H1 (cell line): ENCODE data around the gene TXK. TPM values are rescaled to one million over a fixed set of nuclear protein-coding genes. Genes with fewer than 3 reads are reported as not detected.

Experiments used
- CTCF ChIA-PET: fragments of 300-600 bp; sonication (Branson Sonifier 250); formaldehyde crosslinking; loops from one replicate; lab custom pipeline; 2021; ENCODE audit not compliant: partially characterized antibody; lab: Charles Lee
- POLR2A ChIA-PET: fragments of 300-600 bp; sonication (Branson Sonifier 250); formaldehyde crosslinking; loops from one replicate; lab custom pipeline; 2021; ENCODE audit warnings: inconsistent platforms; ENCODE audit not compliant: partially characterized antibody; lab: Charles Lee
- DNase-seq, 2 experiments: peaks; one replicate each; pipeline versions ENCODE4 v3.0.0 to v3.0.0-alpha.2; 2010 to 2022; ENCODE audit warnings: low spot score in 2 of 2, low read depth in 1 of 2, mixed read lengths in 1 of 2
- FAIRE-seq: peaks from 2 replicates; lab custom pipeline; 2011; peaks lifted over from hg19 to GRCh38; lab: Jason Lieb, UNC
- H2AFZ ChIP-seq: 2 replicates; pipeline ENCODE4 v1.8.1; 2012; ENCODE audit warnings: low read length, inconsistent platforms
- H2AK5ac ChIP-seq: 2 replicates; pipeline ENCODE4 v1.6.1; 2013; ENCODE audit warnings: low read depth, low read length
- H2BK120ac ChIP-seq: replicated peaks from 2 replicates; pipeline ENCODE3; 2013; ENCODE audit warnings: low read depth, low read length, inconsistent platforms
- H2BK12ac ChIP-seq: 2 replicates; pipeline ENCODE4 v1.6.1; 2013; ENCODE audit warnings: low read depth, low read length
- H2BK15ac ChIP-seq: 2 replicates; pipeline ENCODE4 v1.6.1; 2013; ENCODE audit warnings: low read length
- H2BK20ac ChIP-seq: 2 replicates; pipeline ENCODE4 v1.6.1; 2013; ENCODE audit warnings: low read length
- H2BK5ac ChIP-seq: 2 replicates; pipeline ENCODE4 v1.6.1; 2013; ENCODE audit warnings: low read depth, low read length
- H3K14ac ChIP-seq: 2 replicates; pipeline ENCODE4 v1.6.1; 2013; ENCODE audit warnings: inconsistent platforms; ENCODE audit not compliant: insufficient read length
- H3K18ac ChIP-seq: 2 replicates; pipeline ENCODE4 v1.6.1; 2013; ENCODE audit warnings: low read length; ENCODE audit errors: extremely low read depth
- H3K23ac ChIP-seq: 2 replicates; pipeline ENCODE4 v1.6.1; 2013; ENCODE audit warnings: inconsistent platforms; ENCODE audit not compliant: insufficient read length
- H3K23me2 ChIP-seq: 2 replicates; pipeline ENCODE4 v1.6.1; 2013; ENCODE audit warnings: low read depth, low read length
- H3K27ac ChIP-seq: 2 replicates; pipeline ENCODE4 v1.6.1; 2011; ENCODE audit warnings: low read depth, low read length, inconsistent platforms
- H3K27me3 ChIP-seq, 4 experiments: replicated peaks in 1 of 4; 1 replicate in 1 of 4; 2 replicates in 3 of 4; pipeline versions ENCODE4 v1.6.1 to v1.8.1; 2011 to 2013; ENCODE audit warnings: low read length in 3 of 4, mild to moderate bottlenecking in 3 of 4, inconsistent platforms in 2 of 4, mixed read lengths in 2 of 4, moderate library complexity in 1 of 4; ENCODE audit not compliant: control insufficient read depth in 3 of 4, insufficient read depth in 3 of 4; ENCODE audit errors: extremely low read depth in 1 of 4
- H3K36me3 ChIP-seq, 4 experiments: 2 replicates each; pipeline versions ENCODE4 v1.6.1 to v1.8.1; 2011 to 2013; ENCODE audit warnings: mild to moderate bottlenecking in 4 of 4, low read length in 3 of 4, moderate library complexity in 2 of 4, control low read depth in 1 of 4, inconsistent platforms in 1 of 4; ENCODE audit not compliant: insufficient read depth in 4 of 4, control insufficient read depth in 2 of 4
- H3K4ac ChIP-seq: replicated peaks from 2 replicates; pipeline ENCODE3; 2013; ENCODE audit warnings: low read length, low read depth, mixed read lengths, inconsistent platforms; ENCODE audit not compliant: insufficient read length
- H3K4me1 ChIP-seq, 4 experiments: replicated peaks in 1 of 4; 1 replicate in 1 of 4; 2 replicates in 3 of 4; pipeline versions ENCODE4 v1.6.1 to v1.8.1; 2011 to 2013; ENCODE audit warnings: low read length in 3 of 4, inconsistent platforms in 2 of 4, mixed read lengths in 1 of 4; ENCODE audit not compliant: insufficient read depth in 4 of 4, control insufficient read depth in 3 of 4
- H3K4me2 ChIP-seq, 2 experiments: 2 replicates each; pipeline versions ENCODE4 v1.6.1 to v1.8.1; 2011 to 2013; ENCODE audit warnings: low read depth in 2 of 2, low read length in 2 of 2, control low read depth in 1 of 2, inconsistent platforms in 1 of 2, mild to moderate bottlenecking in 1 of 2; ENCODE audit not compliant: insufficient read depth in 1 of 2
- H3K4me3 ChIP-seq, 4 experiments: fragments of 200-600, 300-600 bp in 1 of 4; sonication (generic), shearing (Covaris generic), sonication (Bioruptor Twin) in 1 of 4; 2 replicates each; pipeline versions ENCODE4 v1.5.1 to v1.8.1; 2011 to 2016; ENCODE audit warnings: low read length in 4 of 4, low read depth in 3 of 4, control low read depth in 2 of 4, inconsistent platforms in 2 of 4, mild to moderate bottlenecking in 2 of 4, mixed read lengths in 1 of 4, moderate library complexity in 1 of 4; ENCODE audit not compliant: insufficient read depth in 2 of 4; ENCODE audit errors: extremely low read depth in 1 of 4
- H3K56ac ChIP-seq: replicated peaks from 2 replicates; pipeline ENCODE3; 2013; ENCODE audit warnings: low read depth, mild to moderate bottlenecking, mixed read lengths, low read length, inconsistent platforms; ENCODE audit not compliant: insufficient read length
- H3K79me1 ChIP-seq: 2 replicates; pipeline ENCODE4 v1.6.1; 2013; ENCODE audit warnings: low read depth, low read length, control low read depth
- H3K79me2 ChIP-seq, 2 experiments: 2 replicates each; pipeline versions ENCODE4 v1.6.1 to v1.8.1; 2012 to 2013; ENCODE audit warnings: low read length in 2 of 2, mild to moderate bottlenecking in 2 of 2, inconsistent platforms in 1 of 2; ENCODE audit not compliant: insufficient read depth in 2 of 2, control insufficient read depth in 1 of 2
- H3K9ac ChIP-seq, 4 experiments: replicated peaks in 1 of 4; 1 replicate in 1 of 4; 2 replicates in 3 of 4; pipeline versions ENCODE4 v1.6.1 to v1.8.1; 2011 to 2013; ENCODE audit warnings: low read depth in 3 of 4, low read length in 3 of 4, control low read depth in 2 of 4, mild to moderate bottlenecking in 2 of 4, moderate library complexity in 2 of 4, inconsistent platforms in 1 of 4; ENCODE audit errors: extremely low read depth in 1 of 4
- H3K9me3 ChIP-seq, 2 experiments: 2 replicates each; pipeline versions ENCODE4 v1.6.1 to v1.8.1; 2012 to 2013; ENCODE audit warnings: mild to moderate bottlenecking in 2 of 2, moderate library complexity in 2 of 2, control low read depth in 1 of 2, inconsistent platforms in 1 of 2, low read depth in 1 of 2, low read length in 1 of 2, mixed read lengths in 1 of 2; ENCODE audit not compliant: insufficient read depth in 2 of 2
- H4K20me1 ChIP-seq, 2 experiments: replicated peaks in 1 of 2; 2 replicates each; pipeline versions ENCODE3 to v1.8.1; 2011 to 2013; ENCODE audit warnings: inconsistent platforms in 2 of 2, low read length in 2 of 2, mild to moderate bottlenecking in 1 of 2; ENCODE audit not compliant: insufficient read depth in 2 of 2, control insufficient read depth in 1 of 2
- H4K5ac ChIP-seq: 2 replicates; pipeline ENCODE4 v1.6.1; 2013; ENCODE audit warnings: low read length, low read depth, mixed read lengths, inconsistent platforms; ENCODE audit not compliant: insufficient read length
- H4K8ac ChIP-seq: 2 replicates; pipeline ENCODE4 v1.8.0; 2013; ENCODE audit warnings: mild to moderate bottlenecking, moderate library complexity, low read length, inconsistent platforms; ENCODE audit not compliant: insufficient read depth; ENCODE audit errors: extremely low read depth
- H4K91ac ChIP-seq: replicated peaks from 2 replicates; pipeline ENCODE3; 2013; ENCODE audit warnings: low read length, mixed read lengths, inconsistent platforms; ENCODE audit not compliant: insufficient read length
- KDM1A ChIP-seq: fragments of 200-600, 300-600 bp; sonication (generic); IDR thresholded peaks from 2 replicates; pipeline ENCODE4 v1.7.1; 2016; ENCODE audit warnings: mild to moderate bottlenecking, low read length, borderline replicate concordance
- WGBS, 2 experiments: shearing (Covaris generic) in 1 of 2; methylation state at CpG; one replicate each; pipeline versions ENCODE4 v1.1.6 to v1.1.7; 2013 to 2015; ENCODE audit warnings: low lambda C conversion rate in 2 of 2, mixed read lengths in 2 of 2, inconsistent platforms in 1 of 2, low coverage in 1 of 2, missing lambda C conversion rate in 1 of 2; ENCODE audit not compliant: insufficient replicate concordance in 2 of 2, insufficient coverage in 1 of 2, insufficient read length in 1 of 2; ENCODE audit errors: extremely low coverage in 1 of 2, missing lambda C conversion rate in 1 of 2; 5-methylcytosine and 5-hydroxymethylcytosine counted together
- polyA plus RNA-seq, 7 experiments: library from polyadenylated mRNA; depleted of rRNA in 3 of 7; stranded (reverse) in 5 of 7; unstranded in 2 of 7; fragments of >200 nt in 5 of 7; fragments of 200-250 nt in 2 of 7; gene quantifications; 1 replicate in 5 of 7; 2 replicates in 1 of 7; 4 replicates in 1 of 7; pipeline versions ENCODE4 v1.2.1 to v1.2.3, GENCODE V29; 2011 to 2013; ENCODE audit warnings: missing spikeins in 2 of 7, mixed read lengths in 2 of 7
- total RNA-seq: library from RNA; stranded (reverse); fragmentation: NEBNext Ultra II Directional; extraction: Animal tissue kit (Norgen Biotek cat#: 25700); gene quantifications from 2 replicates; pipeline ENCODE4 v1.2.1, GENCODE V29; 2021

TXK gene
- total and polyA plus RNA-seq, 2 of the 8 experiments (the other 6 are each of a cell fraction or from before 2014, with no cell fraction given) = not detected

DNA sequence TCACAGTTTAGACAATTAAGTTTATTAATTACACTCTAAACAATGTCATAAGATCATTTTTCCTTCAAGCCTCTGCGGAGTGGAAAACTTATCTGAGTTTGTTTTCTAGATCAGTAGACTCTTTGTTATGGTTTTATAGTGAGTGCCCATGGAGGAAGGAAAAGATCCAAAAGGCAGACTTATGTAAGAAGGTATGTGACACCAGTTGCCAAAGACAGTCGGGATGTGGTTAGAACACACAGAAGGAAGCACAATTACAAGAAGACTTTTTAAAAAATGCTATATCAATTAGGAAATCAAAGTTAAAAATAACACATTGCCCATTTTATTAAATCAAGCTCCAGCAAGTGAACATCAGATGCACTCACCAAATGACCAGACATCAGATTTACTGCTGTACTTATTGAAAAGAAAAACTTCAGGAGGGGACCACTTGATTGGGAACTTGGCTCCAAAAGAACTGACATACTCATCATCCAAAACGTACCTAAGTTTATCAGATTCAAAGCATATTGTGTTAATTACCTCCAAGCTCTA, 60.4 kb downstream of the TXK start:
- ChIA-PET POLR2A (no interaction called here), CTCF (interaction anchor here (0.9 kb wide), 1 partner anchor 40 kb away, joined by 3 read pairs; no protein-coding TSS in a partner anchor)
- Histone ChIP-seq H2BK15ac (no peak overlapping the region), H3K4me3 (no peak overlapping the region), H3K27ac (no peak overlapping the region), H2BK120ac (no peak overlapping the region), H3K9me3 (no peaks in the 10 kb centered on the region), H3K4ac (no peak overlapping the region), H3K23me2 (no peaks in the 10 kb centered on the region), H3K14ac (no peak overlapping the region), H3K79me1 (no peaks in the 10 kb centered on the region), H2BK5ac (no peak overlapping the region), H2BK20ac (no peak overlapping the region), H2AFZ (no peak overlapping the region), H4K91ac (no peak overlapping the region), H3K27me3 (no peaks in the 10 kb centered on the region), H4K20me1 (no peaks in the 10 kb centered on the region), H2BK12ac (no peak overlapping the region), H4K5ac (no peak overlapping the region), H2AK5ac (no peak overlapping the region), H4K8ac (no peak overlapping the region), H3K4me1 (no peaks in the 10 kb centered on the region), H3K36me3 (no peaks in the 10 kb centered on the region), H3K79me2 (no peaks in the 10 kb centered on the region), H3K9ac (no peak overlapping the region; a peak in 1 of 7 replicates), H3K18ac (no peak overlapping the region), H3K4me2 (no peak overlapping the region), H3K23ac (no peak overlapping the region), H3K56ac (no peak overlapping the region)
- no peak for FAIRE-seq
- 81% methylated on average over 3 of the region's 3 CpGs; no CpG with 5 or more reads in 1 of the 2 experiments for WGBS, 2 experiments
- no peak for DNase-seq
- TF ChIP-seq KDM1A = no peak
